GM21423 (cell line): ENCODE data around the gene GDF10.

ENCODE experiments used
- ATAC-seq: cut with Tn5 transposase; IDR thresholded peaks from one replicate; pipeline ENCODE4 v1.9.1; 2021; ENCODE audit warnings: mild to moderate bottlenecking, moderate library complexity; ENCODE audit not compliant: unreplicated experiment

GDF10 gene

GRCh38 chr10:47311932-47312662 is 12.1 kb downstream of the GDF10 start:
- no peak for ATAC-seq

GRCh38 chr10:47312663-47312995 is 12.6 kb downstream of the GDF10 start:
- no peak for ATAC-seq

- no peak for ATAC-seq
These were observed 14.5 kb downstream of the GDF10 start for GRCh38 chr10:47314416-47314970.

GRCh38 chr10:47315421-47315820 is 15.4 kb downstream of the GDF10 start:
- ATAC-seq, result no peak

- ATAC-seq, result no peak
These were observed 16.1 kb downstream of the GDF10 start for GRCh38 chr10:47316131-47316530.

GRCh38 chr10:47317251-47317650 is 17.3 kb downstream of the GDF10 start:
- ATAC-seq, result no peak

GRCh38 chr10:47318706-47319105 is 18.7 kb downstream of the GDF10 start:
- ATAC-seq, result no peak

- no peak for ATAC-seq
These were observed 19.8 kb downstream of the GDF10 start for GRCh38 chr10:47319784-47320183.

GRCh38 chr10:47320812-47321211 is 20.8 kb downstream of the GDF10 start:
- ATAC-seq, result no peak

GRCh38 chr10:47321521-47322195 is 21.7 kb downstream of the GDF10 start:
- ATAC-seq, result no peak

GRCh38 chr10:47322300-47323061 is 22.5 kb downstream of the GDF10 start, which contains the start of gene GDF2:
GDF2 (plus strand) TSS chr10:47322454; CDS start chr10:47322669, 215 bp downstream.
- no peak for ATAC-seq

GRCh38 chr10:47323087-47323486 is 23.1 kb downstream of the GDF10 start:
- no peak for ATAC-seq

- ATAC-seq, result no peak
These were observed 23.8 kb downstream of the GDF10 start for GRCh38 chr10:47323636-47324296.

- no peak for ATAC-seq
These were observed 25.6 kb downstream of the GDF10 start for GRCh38 chr10:47325303-47326291.

- no peak for ATAC-seq
These were observed 26.4 kb downstream of the GDF10 start for GRCh38 chr10:47326306-47326926.

GRCh38 chr10:47326927-47327330 is 26.9 kb downstream of the GDF10 start:
- ATAC-seq, result no peak

- no peak for ATAC-seq
These were observed 29.9 kb downstream of the GDF10 start for GRCh38 chr10:47329855-47330254.

GRCh38 chr10:47330366-47330765 is 30.4 kb downstream of the GDF10 start:
- no peak for ATAC-seq

- ATAC-seq, result no peak
These were observed 30.8 kb downstream of the GDF10 start for GRCh38 chr10:47330804-47331203.
